D721Med (cell line): Measurements from ENCODE around the gene MRPL36.

Experiments
- DNase-seq: peaks from one replicate; pipeline ENCODE4 v3.0.0; 2011; ENCODE audit warnings: low spot score; ENCODE audit not compliant: insufficient read length
- FAIRE-seq: peaks from 2 replicates; lab custom pipeline; 2011; peaks lifted over from hg19 to GRCh38; lab: Jason Lieb, UNC
- CTCF ChIP-seq: IDR thresholded peaks from 2 replicates; pipeline ENCODE4 v1.5.1; 2012; ENCODE audit warnings: mild to moderate bottlenecking, control low read depth; ENCODE audit not compliant: insufficient read depth; ENCODE audit errors: missing control alignments

Gene MRPL36

GRCh38 chr5:1757511-1757910, 42.1 kb downstream of the MRPL36 start:
- DNase-seq (no peak), FAIRE-seq (no peak)
- no peak for TF ChIP-seq CTCF

- FAIRE-seq (no peak), DNase-seq (no peak)
- TF ChIP-seq CTCF: no peak
Measured at GRCh38 chr5:1756481-1756880, 43.2 kb downstream of the MRPL36 start.

GRCh38 chr5:1755321-1755949, 44.2 kb downstream of the MRPL36 start:
- FAIRE-seq: no peak
- DNase-seq: no peak
- no peak for TF ChIP-seq CTCF

GRCh38 chr5:1754531-1755220, 45.0 kb downstream of the MRPL36 start:
- TF ChIP-seq CTCF: no peak
- DNase-seq (no peak), FAIRE-seq (no peak)

- FAIRE-seq: no peak
Measured at GRCh38 chr5:1753490-1753889, 46.1 kb downstream of the MRPL36 start.

GRCh38 chr5:1752881-1753280, 46.8 kb downstream of the MRPL36 start:
- no peak for FAIRE-seq
- DNase-seq: no peak

More at GRCh38 chr5:1753490-1753889, 46.1 kb downstream of the MRPL36 start:
- DNase-seq: no peak
- TF ChIP-seq CTCF: no peak

More at GRCh38 chr5:1752881-1753280, 46.8 kb downstream of the MRPL36 start:
- TF ChIP-seq CTCF: no peak
